Sciatic nerve (tissue), 2 donors: ENCODE measurements around the gene ELP4. TPM values are rescaled to one million over a fixed set of nuclear protein-coding genes. Genes with fewer than 3 reads are reported as not detected.

Source experiments
- ATAC-seq: fragments of 200-7000 bp; cut with Tn5 transposase; one replicate; pipeline ENCODE4 v1.9.1; 2020; ENCODE audit warnings: mild to moderate bottlenecking, moderate library complexity
- DNase-seq: peaks from one replicate; pipeline ENCODE4 v3.0.0-alpha.2; 2020; ENCODE audit warnings: low spot score
- intact Hi-C: fragments of 100-400 bp; cut with DNase I; formaldehyde crosslinking; loops from one replicate; pipeline ENCODE4 v1.14.2; 2022
- total RNA-seq: library from RNA; stranded (reverse); fragmentation: NEBNext Ultra II Directional; extraction: Animal tissue kit (Norgen Biotek cat#: 25700); gene quantifications from one replicate; pipeline ENCODE4 v1.2.1, GENCODE V29; 2021
- donor health status: DM: no; HTN: no; CAD: no.
- donor health status: DM: no; HTN: no; CAD: no.

ELP4 gene
- total RNA-seq, 1 donor from 2014 or later: 18.1 TPM

DNA sequence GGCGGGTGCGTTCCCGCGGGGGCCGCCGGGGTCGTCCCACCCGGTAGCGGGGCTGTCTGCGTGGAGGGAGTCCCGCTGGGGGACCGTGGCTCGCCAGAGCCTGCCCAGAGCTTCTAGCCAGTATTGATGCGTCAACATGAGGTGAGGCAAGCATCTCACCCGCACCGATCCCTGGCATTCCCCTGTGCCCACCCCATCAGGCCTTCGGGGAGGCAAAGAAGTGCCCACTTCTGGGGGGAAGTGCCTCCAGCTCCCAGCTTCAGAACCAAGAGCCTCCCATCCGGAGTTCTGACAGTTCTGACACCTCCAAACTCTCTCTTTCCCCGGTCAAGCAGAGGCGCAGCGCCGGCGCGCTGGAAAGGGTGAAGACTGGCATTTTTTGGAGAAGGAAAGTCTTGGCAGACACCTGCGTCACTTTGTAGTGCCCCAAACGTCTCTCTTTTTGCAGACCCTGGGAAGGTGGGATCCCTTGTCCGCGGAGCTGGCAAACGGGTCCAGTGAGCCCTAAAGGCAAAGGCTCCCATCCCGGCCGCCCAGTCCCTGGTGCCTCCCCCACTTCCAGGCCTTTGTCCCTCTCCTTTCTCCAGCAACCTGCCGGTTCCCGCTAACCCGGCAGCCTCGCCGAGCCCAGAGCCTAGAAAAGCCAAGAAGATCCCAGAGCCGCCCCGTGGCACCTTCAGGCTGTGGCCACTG is 304.8 kb downstream of the ELP4 start:
- no peak for DNase-seq
- ATAC-seq: no peak
- intact Hi-C loops: no loop called here

GRCh38 chr11:31815711-31816467 is 306.3 kb downstream of the ELP4 start:
- intact Hi-C loops: no loop called here

GRCh38 chr11:31816468-31817053 is 307.0 kb downstream of the ELP4 start:
- ATAC-seq: no peak
- intact Hi-C loops: no loop called here
- DNase-seq: no peak

More at GRCh38 chr11:31815711-31816467, 306.3 kb downstream of the ELP4 start:
- ATAC-seq: no peak
- DNase-seq: no peak

DNA sequence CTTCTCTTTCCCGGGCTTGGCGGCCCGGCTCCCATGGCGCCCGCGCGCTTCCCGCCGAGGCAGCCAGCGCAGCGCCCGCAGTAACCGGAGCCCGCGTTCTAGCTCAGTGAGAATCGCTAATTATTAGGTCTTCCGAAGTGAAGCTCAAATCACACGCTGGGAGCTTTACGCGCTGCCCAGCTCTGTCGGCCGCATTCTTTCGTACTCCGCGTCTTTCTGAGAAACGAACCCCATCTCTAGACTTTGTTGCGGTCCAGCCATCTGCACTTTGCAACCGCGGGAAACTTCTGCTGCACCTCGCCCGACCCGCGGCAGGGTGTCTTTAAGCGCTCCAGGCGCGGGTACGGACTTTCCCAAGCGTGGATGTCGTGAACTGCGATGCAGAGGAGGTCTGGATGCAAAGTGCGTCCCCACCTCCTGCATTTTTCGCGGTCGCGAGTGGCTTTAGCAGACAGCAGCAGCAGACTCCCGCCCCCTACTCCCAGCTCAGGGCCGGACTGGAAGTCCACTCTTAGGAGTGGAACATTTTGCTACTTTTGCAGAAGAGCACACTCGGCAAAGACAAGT is 307.6 kb downstream of the ELP4 start:
- DNase-seq: no peak
- intact Hi-C loops: no loop called here
- no peak for ATAC-seq

DNA sequence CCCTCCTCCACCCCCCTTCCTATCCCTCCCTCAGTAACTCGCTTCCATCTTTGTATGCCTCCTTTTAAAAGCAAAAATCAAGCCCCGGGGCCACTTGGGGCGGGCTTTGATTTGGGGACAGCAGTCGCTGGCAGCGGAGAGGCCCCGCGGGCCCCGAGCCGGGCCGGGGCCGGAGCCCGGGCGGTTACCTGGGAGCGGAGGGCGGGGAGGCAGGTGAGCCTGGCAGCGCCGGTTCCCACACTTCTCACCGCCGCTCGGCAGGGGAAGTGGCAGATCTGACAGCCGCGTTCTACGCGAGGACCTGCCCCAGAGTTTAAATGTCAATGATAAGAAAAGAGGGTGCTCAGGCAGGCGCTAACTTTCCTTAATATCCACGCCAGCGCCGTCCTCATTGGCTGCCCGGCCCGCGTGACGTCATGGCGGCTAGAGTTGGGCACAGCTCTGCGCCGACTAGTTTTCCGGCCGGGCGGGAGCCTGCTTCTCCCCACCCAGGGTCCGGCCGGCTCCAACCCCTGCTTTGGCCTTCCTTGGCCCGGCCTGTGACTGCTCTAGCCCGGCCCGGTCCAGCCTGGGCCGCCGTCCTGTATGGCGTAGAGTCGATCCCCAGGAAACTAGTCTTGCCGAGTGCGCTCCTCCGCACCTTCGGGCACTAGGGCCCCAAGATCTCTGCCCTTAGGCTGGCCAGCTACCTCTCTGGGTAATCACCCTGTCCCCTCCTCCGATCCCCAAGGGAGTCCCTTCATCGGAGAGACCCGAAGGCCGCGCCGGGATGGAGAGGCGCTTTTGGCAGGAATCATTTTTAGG is 308.3 kb downstream of the ELP4 start:
- intact Hi-C loops: no loop called here

GRCh38 chr11:31818425-31818755 is 308.8 kb downstream of the ELP4 start:
- intact Hi-C loops: no loop called here
- ATAC-seq (no peak), DNase-seq (no peak)

More for the DNA sequence above, 308.3 kb downstream of the ELP4 start:
- DNase-seq (no peak), ATAC-seq (no peak)

DNA sequence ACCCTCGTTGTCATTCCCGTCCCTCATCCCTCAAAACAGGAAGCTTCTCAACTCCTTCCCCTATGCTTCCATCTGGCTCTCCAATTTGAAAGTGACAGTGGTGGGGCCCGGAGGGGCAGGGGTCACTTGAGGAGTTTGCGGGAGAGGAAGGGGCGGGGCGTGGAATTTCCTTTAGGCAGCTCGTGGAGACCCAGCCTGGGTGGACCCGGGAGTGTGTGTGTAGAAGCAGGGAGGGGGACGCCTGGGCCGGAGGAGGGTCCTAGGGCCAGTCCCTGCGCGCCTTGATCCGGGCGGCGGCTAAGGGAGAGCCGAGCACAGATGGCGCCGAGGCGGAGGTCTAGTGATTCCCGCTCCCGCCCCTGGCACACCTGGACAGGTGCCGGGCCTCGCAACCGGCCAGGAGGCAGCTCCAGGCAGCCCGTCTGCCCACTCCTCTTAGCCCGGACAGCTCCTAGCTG is 309.3 kb downstream of the ELP4 start:
- ATAC-seq: no peak
- DNase-seq: no peak
- intact Hi-C loops: no loop called here

DNA sequence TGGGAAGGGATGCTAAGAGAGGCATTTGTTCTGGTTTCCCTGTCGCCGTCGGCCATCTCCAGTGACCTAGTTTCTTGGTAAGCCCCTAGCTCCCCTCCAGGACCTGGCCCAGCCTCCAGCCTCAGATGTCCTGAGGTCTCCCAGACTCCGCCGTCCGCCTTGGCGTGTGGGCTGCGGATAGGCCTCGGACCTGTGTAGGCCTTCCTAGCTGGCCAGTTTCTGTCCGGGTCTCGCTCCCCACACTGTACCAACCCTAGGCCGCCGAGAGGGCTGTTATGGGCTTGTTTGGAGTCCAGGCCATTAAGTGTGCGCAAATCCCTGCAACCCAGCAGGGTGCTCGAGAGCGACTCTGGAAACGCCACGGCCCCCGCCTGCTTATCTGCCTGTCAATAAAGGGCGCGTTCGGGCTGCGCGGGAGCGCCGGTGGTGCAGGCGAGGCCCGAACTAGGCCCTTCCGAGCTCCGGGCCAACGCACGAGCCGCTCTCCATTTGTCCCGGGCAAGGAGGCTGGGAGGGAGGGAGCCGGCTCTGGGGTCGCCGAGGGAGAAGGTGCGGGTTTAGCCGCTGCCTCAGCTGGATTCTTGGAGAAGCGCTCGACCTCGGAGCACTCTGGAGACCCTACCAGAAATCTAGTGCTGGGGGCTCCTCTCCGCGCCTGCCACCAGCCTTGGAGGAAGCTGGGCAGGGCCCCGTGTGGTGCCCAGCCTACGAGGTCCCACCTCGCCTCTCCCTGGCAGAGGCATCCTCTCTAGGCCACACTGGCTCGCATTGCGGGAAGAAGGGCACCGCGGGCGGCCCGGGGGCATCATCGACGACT is 310.3 kb downstream of the ELP4 start:
- intact Hi-C loops: no loop called here
- DNase-seq (no peak), ATAC-seq (no peak)

DNA sequence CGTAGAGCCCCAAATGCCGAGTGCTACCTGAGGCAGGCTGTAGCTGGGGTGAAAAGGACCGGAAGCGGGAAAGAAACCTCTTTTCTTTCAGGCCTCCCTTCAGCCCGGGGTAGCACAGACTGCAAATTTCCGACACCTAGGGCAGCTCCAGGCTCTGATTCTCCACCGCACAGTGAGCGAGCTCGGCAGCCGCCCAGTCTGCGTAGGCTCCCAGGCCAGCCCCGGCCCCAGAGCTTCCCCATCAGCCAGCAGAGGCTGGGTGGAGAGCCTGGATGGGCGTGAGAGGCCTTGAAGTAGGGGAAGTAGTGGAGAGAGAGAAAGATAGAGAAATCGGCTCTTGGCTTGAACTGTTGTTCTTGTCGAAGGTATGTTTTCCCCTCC is 310.9 kb downstream of the ELP4 start:
- intact Hi-C loops: no loop called here
- DNase-seq (no peak), ATAC-seq (no peak)

- ATAC-seq: no peak
- no peak for DNase-seq
These were observed 311.7 kb downstream of the ELP4 start for GRCh38 chr11:31821235-31821764.

DNA sequence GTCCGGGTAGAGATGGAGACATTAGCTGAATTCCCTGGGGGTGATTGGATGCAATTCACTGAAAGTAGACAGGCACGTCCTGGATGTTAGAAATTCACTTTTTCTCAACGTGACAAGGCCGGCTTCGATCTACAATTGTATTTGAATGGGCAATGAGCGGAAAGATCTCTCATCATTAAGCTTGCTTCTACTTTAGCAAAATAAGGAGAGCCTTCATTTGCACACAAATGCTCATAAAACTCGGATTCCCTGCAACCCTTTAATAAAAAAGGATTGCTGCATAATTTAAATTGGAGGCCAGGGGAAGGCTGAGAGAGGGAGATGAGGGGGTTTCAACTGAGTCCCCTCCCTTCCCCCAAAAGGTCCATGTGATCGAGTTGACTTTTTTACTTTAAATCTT is 312.2 kb downstream of the ELP4 start:
- intact Hi-C loops: no loop called here
- no peak for DNase-seq
- ATAC-seq: no peak

More at GRCh38 chr11:31821235-31821764, 311.7 kb downstream of the ELP4 start:
- intact Hi-C loops: no loop called here

DNA sequence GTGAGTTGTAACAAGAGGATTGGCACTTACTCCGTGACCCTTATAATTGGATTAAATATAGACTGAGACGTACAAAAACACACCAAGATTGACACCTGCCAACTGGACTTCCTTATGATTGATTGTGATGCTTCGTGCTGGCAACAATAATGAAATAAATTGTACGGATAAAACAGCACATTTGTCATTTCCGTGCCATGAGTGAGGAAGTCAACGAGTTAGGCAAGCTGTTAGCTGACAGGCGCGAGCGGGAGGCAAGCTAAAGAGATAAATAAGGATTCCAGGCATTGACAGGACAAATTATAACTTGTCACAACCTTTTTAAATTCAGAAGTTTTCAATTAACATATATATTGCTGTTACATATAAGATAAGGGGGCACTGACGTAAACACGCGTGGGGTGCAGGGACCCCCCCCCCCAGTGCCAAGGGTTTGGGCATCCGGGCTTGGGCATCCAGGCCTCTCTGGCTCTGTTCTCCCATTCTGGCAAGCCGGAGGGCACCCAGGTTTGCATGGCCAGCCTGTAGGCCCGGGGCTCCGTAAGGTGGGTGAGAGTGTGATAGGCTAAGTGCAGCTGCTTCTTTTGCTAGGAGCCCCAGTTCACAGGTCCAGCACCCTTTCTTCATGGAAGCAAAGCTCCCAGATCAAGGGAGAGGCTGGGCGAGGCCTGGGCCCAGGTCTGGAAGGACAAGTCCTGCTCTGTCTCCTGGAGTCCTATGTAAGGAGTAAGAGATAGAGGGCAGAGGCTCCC is 312.8 kb downstream of the ELP4 start:
- ATAC-seq: no peak
- no peak for DNase-seq
- intact Hi-C loops: no loop called here

- intact Hi-C loops: no loop called here
- no peak for DNase-seq
- no peak for ATAC-seq
These were observed 313.5 kb downstream of the ELP4 start for GRCh38 chr11:31822927-31823643.

DNA sequence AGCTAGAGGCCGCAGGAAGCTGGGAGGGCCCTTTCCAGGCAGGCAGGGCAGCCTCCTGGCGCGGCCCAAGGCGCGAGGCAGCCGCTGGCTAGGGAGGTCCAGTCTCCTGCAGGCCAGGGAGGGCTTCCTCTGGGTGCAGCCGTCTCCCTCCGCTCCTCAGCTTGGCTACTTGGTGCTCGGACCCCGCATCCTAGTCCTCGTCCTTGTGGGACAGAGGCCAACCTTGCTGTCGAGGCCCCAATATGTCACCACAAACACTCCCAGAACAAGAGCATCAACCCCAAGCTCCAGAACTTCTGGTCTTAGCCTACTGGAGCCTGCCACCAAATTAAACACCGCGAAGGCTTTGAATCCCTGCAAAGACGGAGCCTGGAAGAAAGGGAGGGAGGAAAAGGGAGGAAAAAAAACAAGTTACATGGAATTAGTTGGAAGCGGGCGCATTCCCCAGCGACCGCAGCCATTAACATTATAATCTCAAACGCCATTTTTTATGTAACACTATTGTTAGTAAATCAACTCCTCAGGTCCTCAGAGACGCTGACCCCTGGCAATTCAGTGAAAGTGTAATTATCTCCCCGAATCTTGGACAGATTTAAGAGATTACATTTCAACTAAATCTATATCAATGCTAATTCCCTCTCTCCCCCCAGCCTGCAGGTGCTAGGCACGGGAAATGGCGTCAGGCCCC is 314.2 kb downstream of the ELP4 start:
- intact Hi-C loops: no loop called here
- DNase-seq: no peak
- ATAC-seq: no peak

- DNase-seq (no peak), ATAC-seq (no peak)
- intact Hi-C loops: no loop called here
These were observed 314.8 kb downstream of the ELP4 start for GRCh38 chr11:31824332-31824878.
